Breast epithelium (tissue), 3 donors: ENCODE data around the gene PTPRH.

Source experiments
- POLR2A ChIP-seq: fragments of 450-650 bp; IDR thresholded peaks from one replicate; pipeline ENCODE4 v1.6.1; 2016; ENCODE audit warnings: antibody characterized with exemption, mild to moderate bottlenecking, moderate library complexity
- TF ChIP-seq, protein P1 (sequence below), 3 donors: fragments of 450-650 bp; IDR thresholded peaks; one replicate each; pipeline ENCODE4 v1.5.1; 2016 to 2017; ENCODE audit warnings: antibody characterized with exemption in 3 of 3, mild to moderate bottlenecking in 3 of 3, moderate library complexity in 3 of 3

- no peak for TF ChIP-seq POLR2A
- TF ChIP-seq, protein P1, sequence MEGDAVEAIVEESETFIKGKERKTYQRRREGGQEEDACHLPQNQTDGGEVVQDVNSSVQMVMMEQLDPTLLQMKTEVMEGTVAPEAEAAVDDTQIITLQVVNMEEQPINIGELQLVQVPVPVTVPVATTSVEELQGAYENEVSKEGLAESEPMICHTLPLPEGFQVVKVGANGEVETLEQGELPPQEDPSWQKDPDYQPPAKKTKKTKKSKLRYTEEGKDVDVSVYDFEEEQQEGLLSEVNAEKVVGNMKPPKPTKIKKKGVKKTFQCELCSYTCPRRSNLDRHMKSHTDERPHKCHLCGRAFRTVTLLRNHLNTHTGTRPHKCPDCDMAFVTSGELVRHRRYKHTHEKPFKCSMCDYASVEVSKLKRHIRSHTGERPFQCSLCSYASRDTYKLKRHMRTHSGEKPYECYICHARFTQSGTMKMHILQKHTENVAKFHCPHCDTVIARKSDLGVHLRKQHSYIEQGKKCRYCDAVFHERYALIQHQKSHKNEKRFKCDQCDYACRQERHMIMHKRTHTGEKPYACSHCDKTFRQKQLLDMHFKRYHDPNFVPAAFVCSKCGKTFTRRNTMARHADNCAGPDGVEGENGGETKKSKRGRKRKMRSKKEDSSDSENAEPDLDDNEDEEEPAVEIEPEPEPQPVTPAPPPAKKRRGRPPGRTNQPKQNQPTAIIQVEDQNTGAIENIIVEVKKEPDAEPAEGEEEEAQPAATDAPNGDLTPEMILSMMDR (IDR thresholded peaks at IDR 0.05): no peak
These were observed 50.9 kb downstream of the PTPRH start for GRCh38 chr19:55158423-55158822.
